SH-SY5Y (cell line): ENCODE results near the gene KIAA1328.

ENCODE experiments used
- GATA2 ChIP-seq: IDR thresholded peaks from 2 replicates; pipeline ENCODE4 v1.6.1; 2011; ENCODE audit warnings: mild to moderate bottlenecking, low read depth, low read length
- GATA3 ChIP-seq: IDR thresholded peaks from 2 replicates; pipeline ENCODE4 v1.6.1; 2011; ENCODE audit warnings: low read depth, mild to moderate bottlenecking, low read length, moderate library complexity

DNA sequence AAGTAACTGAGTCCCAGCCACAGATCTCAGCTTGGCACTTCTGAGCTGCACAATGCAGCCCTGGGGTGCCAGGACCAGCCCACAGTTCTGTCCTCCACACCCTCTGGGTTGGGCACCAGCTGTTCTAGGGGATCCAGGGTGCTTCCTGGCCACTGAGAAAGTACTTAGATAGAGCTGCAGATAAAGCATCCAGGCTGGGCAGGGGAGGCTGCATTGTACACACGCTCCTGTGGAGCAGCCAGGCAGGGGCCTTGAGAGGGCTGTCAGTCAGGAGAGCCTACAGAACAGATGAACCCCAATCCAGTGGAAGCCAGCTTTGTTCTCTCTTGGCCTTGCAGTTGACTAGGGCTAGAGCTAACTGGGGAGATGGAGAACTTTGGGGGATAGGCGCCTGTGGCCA, 104.6 kb downstream of the KIAA1328 start:
- TF ChIP-seq GATA3 = no peak
- no peak for TF ChIP-seq GATA2
